ENCODE results near the gene PPID. TPM values are rescaled to one million over a fixed set of nuclear protein-coding genes. Genes with fewer than 3 reads are reported as not detected.

The PPID gene
- total and polyA plus RNA-seq, 2 of the 13 experiments (the other 11 are each of a cell fraction or from before 2014, with no cell fraction given): 15.4 to 63.4 TPM

- TF ChIP-seq ARID5B (CRISPR knock-in tag; IDR thresholded peaks at IDR 0.05) (peak; percentile 65), FOSL2 (CRISPR knock-in tag; IDR thresholded peaks at IDR 0.05) (peak; percentile 43; the same call in 1 of the 2 replicates), NR1H2 (CRISPR knock-in tag; IDR thresholded peaks at IDR 0.05; ENCODE audit: borderline replicate concordance, low read depth) (peak; percentile 66; the same call in 1 of the 2 replicates), TFDP1 (CRISPR knock-in tag; IDR thresholded peaks at IDR 0.05; ENCODE audit: borderline replicate concordance) (peak; percentile 85; the same call in 1 of the 2 replicates), GMEB2 (CRISPR knock-in tag; IDR thresholded peaks at IDR 0.05; ENCODE audit: low read depth) (0 out of 2 replicates have a peak, but pooled peaks have one; percentile 27), KLF12 (CRISPR knock-in tag; IDR thresholded peaks at IDR 0.05; ENCODE audit: borderline replicate concordance) (peak; percentile 61; the same call in 1 of the 2 replicates), YY1 (IDR thresholded peaks at IDR 0.05; ENCODE audit: insufficient read depth, insufficient replicate concordance, low read depth, low read length) (peak; percentile 77)
- TF ChIP-seq, protein P1, sequence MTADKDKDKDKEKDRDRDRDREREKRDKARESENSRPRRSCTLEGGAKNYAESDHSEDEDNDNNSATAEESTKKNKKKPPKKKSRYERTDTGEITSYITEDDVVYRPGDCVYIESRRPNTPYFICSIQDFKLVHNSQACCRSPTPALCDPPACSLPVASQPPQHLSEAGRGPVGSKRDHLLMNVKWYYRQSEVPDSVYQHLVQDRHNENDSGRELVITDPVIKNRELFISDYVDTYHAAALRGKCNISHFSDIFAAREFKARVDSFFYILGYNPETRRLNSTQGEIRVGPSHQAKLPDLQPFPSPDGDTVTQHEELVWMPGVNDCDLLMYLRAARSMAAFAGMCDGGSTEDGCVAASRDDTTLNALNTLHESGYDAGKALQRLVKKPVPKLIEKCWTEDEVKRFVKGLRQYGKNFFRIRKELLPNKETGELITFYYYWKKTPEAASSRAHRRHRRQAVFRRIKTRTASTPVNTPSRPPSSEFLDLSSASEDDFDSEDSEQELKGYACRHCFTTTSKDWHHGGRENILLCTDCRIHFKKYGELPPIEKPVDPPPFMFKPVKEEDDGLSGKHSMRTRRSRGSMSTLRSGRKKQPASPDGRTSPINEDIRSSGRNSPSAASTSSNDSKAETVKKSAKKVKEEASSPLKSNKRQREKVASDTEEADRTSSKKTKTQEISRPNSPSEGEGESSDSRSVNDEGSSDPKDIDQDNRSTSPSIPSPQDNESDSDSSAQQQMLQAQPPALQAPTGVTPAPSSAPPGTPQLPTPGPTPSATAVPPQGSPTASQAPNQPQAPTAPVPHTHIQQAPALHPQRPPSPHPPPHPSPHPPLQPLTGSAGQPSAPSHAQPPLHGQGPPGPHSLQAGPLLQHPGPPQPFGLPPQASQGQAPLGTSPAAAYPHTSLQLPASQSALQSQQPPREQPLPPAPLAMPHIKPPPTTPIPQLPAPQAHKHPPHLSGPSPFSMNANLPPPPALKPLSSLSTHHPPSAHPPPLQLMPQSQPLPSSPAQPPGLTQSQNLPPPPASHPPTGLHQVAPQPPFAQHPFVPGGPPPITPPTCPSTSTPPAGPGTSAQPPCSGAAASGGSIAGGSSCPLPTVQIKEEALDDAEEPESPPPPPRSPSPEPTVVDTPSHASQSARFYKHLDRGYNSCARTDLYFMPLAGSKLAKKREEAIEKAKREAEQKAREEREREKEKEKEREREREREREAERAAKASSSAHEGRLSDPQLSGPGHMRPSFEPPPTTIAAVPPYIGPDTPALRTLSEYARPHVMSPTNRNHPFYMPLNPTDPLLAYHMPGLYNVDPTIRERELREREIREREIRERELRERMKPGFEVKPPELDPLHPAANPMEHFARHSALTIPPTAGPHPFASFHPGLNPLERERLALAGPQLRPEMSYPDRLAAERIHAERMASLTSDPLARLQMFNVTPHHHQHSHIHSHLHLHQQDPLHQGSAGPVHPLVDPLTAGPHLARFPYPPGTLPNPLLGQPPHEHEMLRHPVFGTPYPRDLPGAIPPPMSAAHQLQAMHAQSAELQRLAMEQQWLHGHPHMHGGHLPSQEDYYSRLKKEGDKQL (CRISPR knock-in tag; IDR thresholded peaks at IDR 0.05; ENCODE audit: low read depth): peak; percentile 29; the same call in 1 of the 2 replicates
- TF ChIP-seq, protein P2, sequence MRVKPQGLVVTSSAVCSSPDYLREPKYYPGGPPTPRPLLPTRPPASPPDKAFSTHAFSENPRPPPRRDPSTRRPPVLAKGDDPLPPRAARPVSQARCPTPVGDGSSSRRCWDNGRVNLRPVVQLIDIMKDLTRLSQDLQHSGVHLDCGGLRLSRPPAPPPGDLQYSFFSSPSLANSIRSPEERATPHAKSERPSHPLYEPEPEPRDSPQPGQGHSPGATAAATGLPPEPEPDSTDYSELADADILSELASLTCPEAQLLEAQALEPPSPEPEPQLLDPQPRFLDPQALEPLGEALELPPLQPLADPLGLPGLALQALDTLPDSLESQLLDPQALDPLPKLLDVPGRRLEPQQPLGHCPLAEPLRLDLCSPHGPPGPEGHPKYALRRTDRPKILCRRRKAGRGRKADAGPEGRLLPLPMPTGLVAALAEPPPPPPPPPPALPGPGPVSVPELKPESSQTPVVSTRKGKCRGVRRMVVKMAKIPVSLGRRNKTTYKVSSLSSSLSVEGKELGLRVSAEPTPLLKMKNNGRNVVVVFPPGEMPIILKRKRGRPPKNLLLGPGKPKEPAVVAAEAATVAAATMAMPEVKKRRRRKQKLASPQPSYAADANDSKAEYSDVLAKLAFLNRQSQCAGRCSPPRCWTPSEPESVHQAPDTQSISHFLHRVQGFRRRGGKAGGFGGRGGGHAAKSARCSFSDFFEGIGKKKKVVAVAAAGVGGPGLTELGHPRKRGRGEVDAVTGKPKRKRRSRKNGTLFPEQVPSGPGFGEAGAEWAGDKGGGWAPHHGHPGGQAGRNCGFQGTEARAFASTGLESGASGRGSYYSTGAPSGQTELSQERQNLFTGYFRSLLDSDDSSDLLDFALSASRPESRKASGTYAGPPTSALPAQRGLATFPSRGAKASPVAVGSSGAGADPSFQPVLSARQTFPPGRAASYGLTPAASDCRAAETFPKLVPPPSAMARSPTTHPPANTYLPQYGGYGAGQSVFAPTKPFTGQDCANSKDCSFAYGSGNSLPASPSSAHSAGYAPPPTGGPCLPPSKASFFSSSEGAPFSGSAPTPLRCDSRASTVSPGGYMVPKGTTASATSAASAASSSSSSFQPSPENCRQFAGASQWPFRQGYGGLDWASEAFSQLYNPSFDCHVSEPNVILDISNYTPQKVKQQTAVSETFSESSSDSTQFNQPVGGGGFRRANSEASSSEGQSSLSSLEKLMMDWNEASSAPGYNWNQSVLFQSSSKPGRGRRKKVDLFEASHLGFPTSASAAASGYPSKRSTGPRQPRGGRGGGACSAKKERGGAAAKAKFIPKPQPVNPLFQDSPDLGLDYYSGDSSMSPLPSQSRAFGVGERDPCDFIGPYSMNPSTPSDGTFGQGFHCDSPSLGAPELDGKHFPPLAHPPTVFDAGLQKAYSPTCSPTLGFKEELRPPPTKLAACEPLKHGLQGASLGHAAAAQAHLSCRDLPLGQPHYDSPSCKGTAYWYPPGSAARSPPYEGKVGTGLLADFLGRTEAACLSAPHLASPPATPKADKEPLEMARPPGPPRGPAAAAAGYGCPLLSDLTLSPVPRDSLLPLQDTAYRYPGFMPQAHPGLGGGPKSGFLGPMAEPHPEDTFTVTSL (CRISPR knock-in tag; IDR thresholded peaks at IDR 0.05; ENCODE audit: borderline replicate concordance): no peak
Observed at GRCh38 chr4:158768555-158769174, 45.5 kb upstream of the PPID start, which contains the start of gene FNIP2 (continued).

All from HepG2 (cell line).